ENCODE data around the gene TOP3B.
A peak's percentile ranks its signal among the peaks of the same experiment; 100 is the strongest.

TOP3B gene

GRCh38 chr22:21937821-21938070, 44.8 kb downstream of the TOP3B start:
- TF ChIP-seq CTCF (IDR thresholded peaks at IDR 0.05; ENCODE audit: control insufficient read depth, insufficient read depth, low read depth, low read length, missing control alignments) = no peak
- peak; percentile 89 for DNase-seq (ENCODE audit: low read depth)
- peak overlapping the region; percentile 23; the same call in 1 of the 2 replicates for H3K4me3 ChIP-seq (ENCODE audit: control insufficient read depth, low read depth, low read length)

GRCh38 chr22:21937041-21937820, 45.4 kb downstream of the TOP3B start:
- peak overlapping the region; percentile 23 for H3K4me3 ChIP-seq (ENCODE audit: control insufficient read depth, low read depth, low read length)
- DNase-seq (ENCODE audit: low read depth) = no peak
- TF ChIP-seq CTCF (IDR thresholded peaks at IDR 0.05; ENCODE audit: control insufficient read depth, insufficient read depth, low read depth, low read length, missing control alignments) = no peak

- H3K4me3 ChIP-seq (ENCODE audit: control insufficient read depth, low read depth, low read length) = no peak overlapping the region
- no peak for DNase-seq (ENCODE audit: low read depth)
Observed at GRCh38 chr22:21936151-21936775, 46.3 kb downstream of the TOP3B start.

GRCh38 chr22:21933910-21934309, 48.7 kb downstream of the TOP3B start:
- H3K4me3 ChIP-seq (ENCODE audit: control insufficient read depth, low read depth, low read length) = no peak overlapping the region
- TF ChIP-seq CTCF (IDR thresholded peaks at IDR 0.05; ENCODE audit: control insufficient read depth, insufficient read depth, low read depth, low read length, missing control alignments) = no peak
- no peak for DNase-seq (ENCODE audit: low read depth)

More at GRCh38 chr22:21936151-21936775, 46.3 kb downstream of the TOP3B start:
- TF ChIP-seq CTCF (IDR thresholded peaks at IDR 0.05; ENCODE audit: control insufficient read depth, insufficient read depth, low read depth, low read length, missing control alignments) = no peak

GRCh38 chr22:21933413-21933812, 49.2 kb downstream of the TOP3B start:
- no peak for DNase-seq (ENCODE audit: low read depth)
- H3K4me3 ChIP-seq (ENCODE audit: control insufficient read depth, low read depth, low read length) = no peak overlapping the region
- TF ChIP-seq CTCF (IDR thresholded peaks at IDR 0.05; ENCODE audit: control insufficient read depth, insufficient read depth, low read depth, low read length, missing control alignments) = no peak

- TF ChIP-seq CTCF (IDR thresholded peaks at IDR 0.05; ENCODE audit: control insufficient read depth, insufficient read depth, low read depth, low read length, missing control alignments) = no peak
- DNase-seq (ENCODE audit: low read depth) = no peak
- no peak overlapping the region for H3K4me3 ChIP-seq (ENCODE audit: control insufficient read depth, low read depth, low read length)
Observed at GRCh38 chr22:21932347-21932746, 50.2 kb downstream of the TOP3B start.

All from AG09309 (cell line).